HG03558 (cell line): Measurements from ENCODE around the gene ECHDC3.
"Not testable (repeated sequence)": the region's sequence is repeated elsewhere in the genome, so short reads cannot be mapped to it uniquely, and the experiment has no call there.

ENCODE experiments used
- ATAC-seq: cut with Tn5 transposase; IDR thresholded peaks from one replicate; pipeline ENCODE4 v1.9.1; 2021; ENCODE audit warnings: moderate number of reproducible peaks; ENCODE audit not compliant: unreplicated experiment; ENCODE audit errors: extremely low read depth

The ECHDC3 gene

GRCh38 chr10:11714750-11715365 lies 27.3 kb upstream of the ECHDC3 start:
- ATAC-seq, result no peak

GRCh38 chr10:11715815-11716494 lies 26.2 kb upstream of the ECHDC3 start:
- no peak for ATAC-seq

GRCh38 chr10:11716686-11717085 lies 25.5 kb upstream of the ECHDC3 start:
- ATAC-seq, result no peak

GRCh38 chr10:11719496-11720259 lies 22.5 kb upstream of the ECHDC3 start:
- ATAC-seq, result no peak

- no peak for ATAC-seq
Observed at GRCh38 chr10:11720260-11720741, 21.9 kb upstream of the ECHDC3 start.

- ATAC-seq, result no peak
Observed at GRCh38 chr10:11721806-11722205, 20.4 kb upstream of the ECHDC3 start.

- ATAC-seq, result no peak
Observed at GRCh38 chr10:11723359-11723758, 18.8 kb upstream of the ECHDC3 start.

- ATAC-seq, result no peak
Observed at GRCh38 chr10:11724938-11725776, 17.0 kb upstream of the ECHDC3 start.

GRCh38 chr10:11725912-11726311 lies 16.3 kb upstream of the ECHDC3 start:
- ATAC-seq, result no peak

GRCh38 chr10:11727563-11727962 lies 14.6 kb upstream of the ECHDC3 start:
- ATAC-seq, result no peak

GRCh38 chr10:11728353-11728752 lies 13.8 kb upstream of the ECHDC3 start:
- ATAC-seq, result no peak

GRCh38 chr10:11729790-11730315 lies 12.3 kb upstream of the ECHDC3 start:
- ATAC-seq, result no peak

- ATAC-seq, result no peak
Observed at GRCh38 chr10:11730779-11731178, 11.4 kb upstream of the ECHDC3 start.

- not testable (repeated sequence) for ATAC-seq
Observed at GRCh38 chr10:11736767-11737166, 5.4 kb upstream of the ECHDC3 start.

- not testable (repeated sequence) for ATAC-seq
Observed at GRCh38 chr10:11737258-11738032, 4.7 kb upstream of the ECHDC3 start.

- ATAC-seq, result no peak
Observed at GRCh38 chr10:11740907-11741306, 1.3 kb upstream of the ECHDC3 start.

- no peak for ATAC-seq
Observed at GRCh38 chr10:11741608-11742007, 574 bp upstream of the ECHDC3 start.

GRCh38 chr10:11742779-11743298 lies 657 bp downstream of the ECHDC3 start:
- no peak for ATAC-seq
